SU-DHL-6 (cell line): ENCODE measurements around the gene WTAP.

ENCODE experiments used
- EZH2phosphoT487 ChIP-seq: fragments of 200-600 bp; sonication (generic), shearing (Covaris generic); conservative IDR thresholded peaks from 2 replicates; pipeline ENCODE4 v1.6.1; 2018; ENCODE audit warnings: mild to moderate bottlenecking, antibody characterized with exemption, low read length, moderate library complexity, mixed read lengths
- TF ChIP-seq, protein P1 (sequence below): fragments of 200-600 bp; sonication (generic); IDR thresholded peaks from one replicate; pipeline ENCODE4 v1.5.1; 2017; ENCODE audit warnings: antibody characterized with exemption, mild to moderate bottlenecking, low read length, moderate library complexity; ENCODE audit not compliant: insufficient read depth, poor library complexity, severe bottlenecking

GRCh38 chr6:159778131-159778530 is 50.8 kb downstream of the WTAP start:
- TF ChIP-seq, protein P1, sequence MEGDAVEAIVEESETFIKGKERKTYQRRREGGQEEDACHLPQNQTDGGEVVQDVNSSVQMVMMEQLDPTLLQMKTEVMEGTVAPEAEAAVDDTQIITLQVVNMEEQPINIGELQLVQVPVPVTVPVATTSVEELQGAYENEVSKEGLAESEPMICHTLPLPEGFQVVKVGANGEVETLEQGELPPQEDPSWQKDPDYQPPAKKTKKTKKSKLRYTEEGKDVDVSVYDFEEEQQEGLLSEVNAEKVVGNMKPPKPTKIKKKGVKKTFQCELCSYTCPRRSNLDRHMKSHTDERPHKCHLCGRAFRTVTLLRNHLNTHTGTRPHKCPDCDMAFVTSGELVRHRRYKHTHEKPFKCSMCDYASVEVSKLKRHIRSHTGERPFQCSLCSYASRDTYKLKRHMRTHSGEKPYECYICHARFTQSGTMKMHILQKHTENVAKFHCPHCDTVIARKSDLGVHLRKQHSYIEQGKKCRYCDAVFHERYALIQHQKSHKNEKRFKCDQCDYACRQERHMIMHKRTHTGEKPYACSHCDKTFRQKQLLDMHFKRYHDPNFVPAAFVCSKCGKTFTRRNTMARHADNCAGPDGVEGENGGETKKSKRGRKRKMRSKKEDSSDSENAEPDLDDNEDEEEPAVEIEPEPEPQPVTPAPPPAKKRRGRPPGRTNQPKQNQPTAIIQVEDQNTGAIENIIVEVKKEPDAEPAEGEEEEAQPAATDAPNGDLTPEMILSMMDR = no peak
- TF ChIP-seq EZH2phosphoT487 = no peak
